Hematopoietic multipotent progenitor cell treated with erythropoietin and hydrocortisone succinate and interleukin-3 and kit ligand, for 17 days (in vitro differentiated cells): ENCODE measurements around the gene GOLGA8Q.
"Not testable (repeated sequence)": the region's sequence is repeated elsewhere in the genome, so short reads cannot be mapped to it uniquely, and the experiment has no call there.

Source experiments
- DNase-seq: peaks from one replicate; pipeline ENCODE4 v3.0.0-alpha.2; 2015; ENCODE audit warnings: low spot score

Gene GOLGA8Q

GRCh38 chr15:30551750-30552149 is at the start of gene GOLGA8Q:
Gene GOLGA8Q, plus strand, starts transcription at chr15:30552050. Its CDS starts 28 bp downstream, at chr15:30552078.
- DNase-seq = not testable (repeated sequence)

GRCh38 chr15:30502904-30503781 is 48.7 kb upstream of the GOLGA8Q start:
- not testable (repeated sequence) for DNase-seq

- DNase-seq = not testable (repeated sequence)
Observed at GRCh38 chr15:30504162-30504843, 47.5 kb upstream of the GOLGA8Q start.

GRCh38 chr15:30514545-30514944 is 37.3 kb upstream of the GOLGA8Q start:
- not testable (repeated sequence) for DNase-seq

GRCh38 chr15:30523453-30524243 is 28.2 kb upstream of the GOLGA8Q start:
- DNase-seq = not testable (repeated sequence)

- not testable (repeated sequence) for DNase-seq
Observed at GRCh38 chr15:30525912-30526311, 25.9 kb upstream of the GOLGA8Q start.

GRCh38 chr15:30529049-30529448 is 22.8 kb upstream of the GOLGA8Q start:
- DNase-seq = not testable (repeated sequence)

GRCh38 chr15:30566949-30567348 is 15.1 kb downstream of the GOLGA8Q start:
- not testable (repeated sequence) for DNase-seq

GRCh38 chr15:30573012-30573491 is 21.2 kb downstream of the GOLGA8Q start:
- DNase-seq = not testable (repeated sequence)

GRCh38 chr15:30579394-30579970 is 27.6 kb downstream of the GOLGA8Q start:
- DNase-seq = not testable (repeated sequence)

GRCh38 chr15:30580716-30581115 is 28.9 kb downstream of the GOLGA8Q start:
- not testable (repeated sequence) for DNase-seq

GRCh38 chr15:30598953-30599352 is 47.1 kb downstream of the GOLGA8Q start:
- DNase-seq = not testable (repeated sequence)

- DNase-seq = not testable (repeated sequence)
Observed at GRCh38 chr15:30603796-30604195, 51.9 kb downstream of the GOLGA8Q start, which contains the start of gene GOLGA8H. Gene GOLGA8H, plus strand, starts transcription at chr15:30604028. Its CDS starts 98 bp downstream, at chr15:30604126.
